ENCODE data around the gene FEM1B.

The FEM1B gene

GRCh38 chr15:68299436-68299835 is 21.9 kb downstream of the FEM1B start:
- TF ChIP-seq, protein P1, sequence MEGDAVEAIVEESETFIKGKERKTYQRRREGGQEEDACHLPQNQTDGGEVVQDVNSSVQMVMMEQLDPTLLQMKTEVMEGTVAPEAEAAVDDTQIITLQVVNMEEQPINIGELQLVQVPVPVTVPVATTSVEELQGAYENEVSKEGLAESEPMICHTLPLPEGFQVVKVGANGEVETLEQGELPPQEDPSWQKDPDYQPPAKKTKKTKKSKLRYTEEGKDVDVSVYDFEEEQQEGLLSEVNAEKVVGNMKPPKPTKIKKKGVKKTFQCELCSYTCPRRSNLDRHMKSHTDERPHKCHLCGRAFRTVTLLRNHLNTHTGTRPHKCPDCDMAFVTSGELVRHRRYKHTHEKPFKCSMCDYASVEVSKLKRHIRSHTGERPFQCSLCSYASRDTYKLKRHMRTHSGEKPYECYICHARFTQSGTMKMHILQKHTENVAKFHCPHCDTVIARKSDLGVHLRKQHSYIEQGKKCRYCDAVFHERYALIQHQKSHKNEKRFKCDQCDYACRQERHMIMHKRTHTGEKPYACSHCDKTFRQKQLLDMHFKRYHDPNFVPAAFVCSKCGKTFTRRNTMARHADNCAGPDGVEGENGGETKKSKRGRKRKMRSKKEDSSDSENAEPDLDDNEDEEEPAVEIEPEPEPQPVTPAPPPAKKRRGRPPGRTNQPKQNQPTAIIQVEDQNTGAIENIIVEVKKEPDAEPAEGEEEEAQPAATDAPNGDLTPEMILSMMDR (IDR thresholded peaks at IDR 0.05; ENCODE audit: low read depth, low read length) = no peak
- H3K4me3 ChIP-seq (ENCODE audit: low read depth, low read length) = no peak overlapping the region
- DNase-seq (ENCODE audit: low read depth, low spot score) = peak; percentile 22
- in situ Hi-C loops (cut with HindIII; ENCODE audit: low sequenced_read_pairs) = no loop called here

DNA sequence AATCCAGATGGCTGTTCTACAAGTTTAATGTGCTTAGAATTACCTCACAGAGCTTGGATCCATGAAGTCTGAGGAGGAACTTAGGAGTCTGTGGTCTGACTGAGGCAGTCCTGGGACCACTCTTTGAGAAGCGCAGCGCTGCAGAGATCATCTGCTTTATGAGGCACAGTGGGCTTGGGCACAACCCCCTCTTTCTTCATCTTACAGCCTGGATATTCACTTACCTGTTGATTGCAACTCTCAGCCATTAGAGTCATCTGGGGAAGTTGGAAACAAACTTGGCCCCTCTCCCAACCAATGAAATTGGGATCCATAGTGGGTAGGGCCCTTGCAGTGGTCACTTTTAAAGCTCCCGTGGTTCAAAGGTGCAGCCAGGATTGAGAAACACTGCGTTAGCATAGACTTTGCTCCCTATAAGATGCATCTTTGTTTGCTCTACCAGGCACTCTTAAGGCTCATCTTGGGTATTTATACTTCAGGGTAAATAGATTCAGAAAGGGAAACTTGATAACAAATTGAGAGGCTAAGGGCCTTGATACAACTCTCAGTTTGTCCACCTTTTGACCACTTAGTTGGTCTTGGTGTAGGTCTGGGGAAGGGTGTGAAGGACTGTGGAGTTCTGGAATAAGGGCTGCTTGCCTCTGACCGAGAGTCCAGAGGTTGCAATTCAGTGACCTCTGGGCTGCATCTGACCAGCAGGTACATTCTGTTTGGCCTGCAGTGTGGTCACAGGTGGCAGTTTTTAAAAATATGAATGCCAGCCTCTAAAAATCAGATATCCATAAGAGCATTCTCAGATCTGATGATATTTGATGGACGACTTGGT is 22.8 kb downstream of the FEM1B start:
- DNase-seq (ENCODE audit: low read depth, low spot score) = no peak
- TF ChIP-seq, protein P1 (IDR thresholded peaks at IDR 0.05; ENCODE audit: low read depth, low read length) = no peak
- in situ Hi-C loops (cut with HindIII; ENCODE audit: low sequenced_read_pairs) = no loop called here
- no peak overlapping the region for H3K4me3 ChIP-seq (ENCODE audit: low read depth, low read length)

GRCh38 chr15:68301301-68301700 is 23.8 kb downstream of the FEM1B start:
- in situ Hi-C loops (cut with HindIII; ENCODE audit: low sequenced_read_pairs) = no loop called here
- no peak for DNase-seq (ENCODE audit: low read depth, low spot score)
- TF ChIP-seq, protein P1 (IDR thresholded peaks at IDR 0.05; ENCODE audit: low read depth, low read length) = no peak
- no peak overlapping the region for H3K4me3 ChIP-seq (ENCODE audit: low read depth, low read length)

DNA sequence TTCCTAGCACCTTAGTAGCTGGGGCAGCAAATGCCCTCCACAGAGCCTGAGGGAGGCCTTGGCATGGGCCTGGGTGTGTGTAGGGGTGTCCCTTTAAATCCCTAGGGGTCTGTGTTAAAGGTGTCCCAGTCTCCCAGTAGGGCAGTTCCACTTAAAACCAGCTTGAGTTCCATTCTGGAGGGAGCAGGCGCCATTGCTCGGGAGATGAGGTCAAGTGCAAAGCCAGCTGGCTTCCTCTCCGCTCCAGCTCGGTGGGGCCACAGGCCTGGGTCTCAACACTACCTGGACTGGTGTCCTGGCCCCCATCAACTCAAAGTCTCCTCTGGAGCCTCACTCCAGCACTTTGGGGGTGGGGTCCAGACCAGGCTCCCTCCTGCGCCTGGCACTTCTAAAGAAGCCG is 25.2 kb downstream of the FEM1B start:
- no peak for DNase-seq (ENCODE audit: low read depth, low spot score)
- TF ChIP-seq, protein P1 (IDR thresholded peaks at IDR 0.05; ENCODE audit: low read depth, low read length) = no peak
- in situ Hi-C loops (cut with HindIII; ENCODE audit: low sequenced_read_pairs) = no loop called here
- H3K4me3 ChIP-seq (ENCODE audit: low read depth, low read length) = no peak overlapping the region

DNA sequence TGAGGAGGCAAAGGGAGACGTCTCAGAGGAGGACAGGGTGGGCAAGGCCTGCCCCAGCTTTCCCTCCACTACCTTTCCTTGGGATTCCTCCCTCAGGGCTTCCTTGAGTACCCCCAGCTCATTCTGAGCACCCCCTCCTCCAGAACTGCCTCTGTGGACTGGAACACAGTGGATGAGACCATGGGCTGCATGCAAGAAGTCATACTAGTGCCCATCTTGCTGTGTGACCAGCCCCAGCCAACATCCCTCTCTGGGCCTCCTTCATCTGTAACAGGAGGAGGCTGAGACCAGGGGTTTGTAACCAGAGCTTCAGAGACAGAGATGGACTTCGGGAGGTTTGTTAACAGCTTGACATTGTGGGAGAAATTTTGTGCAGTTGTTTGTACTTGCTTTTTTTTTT is 25.6 kb downstream of the FEM1B start:
- H3K4me3 ChIP-seq (ENCODE audit: low read depth, low read length) = no peak overlapping the region
- TF ChIP-seq, protein P1 (IDR thresholded peaks at IDR 0.05; ENCODE audit: low read depth, low read length) = no peak
- in situ Hi-C loops (cut with HindIII; ENCODE audit: low sequenced_read_pairs) = no loop called here
- DNase-seq (ENCODE audit: low read depth, low spot score) = no peak

DNA sequence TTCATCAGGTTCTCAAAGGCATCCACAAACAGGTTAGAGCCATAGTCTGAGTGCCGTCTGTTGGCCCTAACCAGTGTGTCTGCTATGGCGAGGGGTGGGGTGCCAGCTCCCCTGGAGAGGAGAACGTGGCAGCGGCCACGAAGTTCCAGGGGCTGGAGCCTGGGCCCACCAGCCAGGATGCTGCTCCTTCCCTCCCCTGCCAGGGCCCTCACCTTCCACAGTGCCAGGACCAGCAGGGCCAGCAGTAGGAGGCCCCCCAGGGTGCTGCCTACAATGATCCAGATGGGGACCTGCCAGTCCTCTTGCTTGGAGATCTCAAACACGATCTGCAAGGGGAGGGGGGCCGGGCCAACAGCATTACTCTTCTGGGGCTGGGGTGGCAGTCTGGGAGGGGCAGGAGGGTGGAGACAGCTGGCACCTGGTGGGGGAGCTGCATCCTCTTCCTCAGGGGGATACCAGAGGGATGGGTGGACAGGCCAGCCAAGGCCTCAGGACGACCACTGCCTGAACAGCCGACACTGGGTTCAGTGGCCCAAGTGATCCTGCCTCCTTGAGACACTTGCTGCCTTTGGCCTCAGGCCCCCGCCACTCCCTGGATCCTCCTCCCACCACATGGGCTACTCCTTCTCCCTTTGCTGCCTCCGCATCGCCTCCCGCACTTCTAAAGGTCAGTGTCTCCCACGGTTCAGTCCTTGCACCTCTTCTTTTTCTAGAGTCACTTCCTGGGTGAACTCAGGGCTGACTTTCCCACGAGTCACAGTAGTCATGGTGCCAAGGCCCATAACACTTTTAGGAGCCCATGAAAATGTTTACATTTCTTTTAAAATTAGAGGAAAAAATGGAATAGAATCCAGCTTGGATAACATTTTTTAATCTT is 26.3 kb downstream of the FEM1B start:
- in situ Hi-C loops (cut with HindIII; ENCODE audit: low sequenced_read_pairs) = no loop called here
- DNase-seq (ENCODE audit: low read depth, low spot score) = no peak
- no peak overlapping the region for H3K4me3 ChIP-seq (ENCODE audit: low read depth, low read length)
- TF ChIP-seq, protein P1 (IDR thresholded peaks at IDR 0.05; ENCODE audit: low read depth, low read length) = no peak

All from astrocyte of the spinal cord (primary cell).